OCI-LY7 (cell line): Measurements from ENCODE around the gene CTNNA3.

Source experiments
- CTCF ChIP-seq: fragments of 200-600 bp; sonication (generic); conservative IDR thresholded peaks from 2 replicates; pipeline ENCODE4 v1.5.1; 2014; ENCODE audit warnings: mild to moderate bottlenecking, antibody characterized with exemption, low read length, moderate library complexity, mixed read lengths
- EZH2phosphoT487 ChIP-seq: fragments of 200-600 bp; sonication (generic); IDR thresholded peaks from 2 replicates; pipeline ENCODE4 v1.6.1; 2018; ENCODE audit warnings: low read depth, borderline replicate concordance, mild to moderate bottlenecking, mixed run types, antibody characterized with exemption, low read length, moderate library complexity, mixed read lengths

- TF ChIP-seq CTCF (no peak), EZH2phosphoT487 (no peak)
Measured at GRCh38 chr10:66827353-66827752, 868.6 kb downstream of the CTNNA3 start.
